ENCODE data around the gene OR10X1.

GRCh38 chr1:158563853-158564252 is 15.8 kb downstream of the OR10X1 start:
- TF ChIP-seq POLR2A (IDR thresholded peaks at IDR 0.05): no peak
- TF ChIP-seq, protein P1, sequence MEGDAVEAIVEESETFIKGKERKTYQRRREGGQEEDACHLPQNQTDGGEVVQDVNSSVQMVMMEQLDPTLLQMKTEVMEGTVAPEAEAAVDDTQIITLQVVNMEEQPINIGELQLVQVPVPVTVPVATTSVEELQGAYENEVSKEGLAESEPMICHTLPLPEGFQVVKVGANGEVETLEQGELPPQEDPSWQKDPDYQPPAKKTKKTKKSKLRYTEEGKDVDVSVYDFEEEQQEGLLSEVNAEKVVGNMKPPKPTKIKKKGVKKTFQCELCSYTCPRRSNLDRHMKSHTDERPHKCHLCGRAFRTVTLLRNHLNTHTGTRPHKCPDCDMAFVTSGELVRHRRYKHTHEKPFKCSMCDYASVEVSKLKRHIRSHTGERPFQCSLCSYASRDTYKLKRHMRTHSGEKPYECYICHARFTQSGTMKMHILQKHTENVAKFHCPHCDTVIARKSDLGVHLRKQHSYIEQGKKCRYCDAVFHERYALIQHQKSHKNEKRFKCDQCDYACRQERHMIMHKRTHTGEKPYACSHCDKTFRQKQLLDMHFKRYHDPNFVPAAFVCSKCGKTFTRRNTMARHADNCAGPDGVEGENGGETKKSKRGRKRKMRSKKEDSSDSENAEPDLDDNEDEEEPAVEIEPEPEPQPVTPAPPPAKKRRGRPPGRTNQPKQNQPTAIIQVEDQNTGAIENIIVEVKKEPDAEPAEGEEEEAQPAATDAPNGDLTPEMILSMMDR (IDR thresholded peaks at IDR 0.05): no peak
- no peak for TF ChIP-seq EP300 (IDR thresholded peaks at IDR 0.05)

Measured in tibial nerve (tissue), 4 donors.